Heart left ventricle (tissue), 13 donors: ENCODE data around the gene RGMA.

ENCODE experiments used
- POLR2A ChIP-seq, 2 donors: fragments of 450-650 bp; IDR thresholded peaks; one replicate each; pipeline ENCODE4 v1.6.1; 2017; ENCODE audit warnings: antibody characterized with exemption in 2 of 2, mild to moderate bottlenecking in 2 of 2, moderate library complexity in 2 of 2
- TF ChIP-seq, protein P1 (sequence below), 12 donors: fragments of 200-600 bp; sonication (generic) in 4 of 12; IDR thresholded peaks; one replicate each; pipeline versions ENCODE4 v1.5.0 to v1.8.0; 2018 to 2022; ENCODE audit warnings: antibody characterized with exemption in 12 of 12, mild to moderate bottlenecking in 5 of 12
- donor health status: ischemic (EF 13 %, LVEDD 7.1; RV severe dilation, severe dysfunction).
- donor health status: DM: no; HTN: yes; CAD: no.
- donor health status: DM: no; HTN: no; CAD: no.
- donor health status: ischemic (EF 25% LVEDD 6.9; RV normal size, moderate dysfunction).
- donor health status: ischemic (EF 25% LVEDD 5.7; RV mildly dilated, moderate dysfunction).
- donor health status: ischemic (EF 35%, LVEDD 5.7; RV mildly dilated, moderate dysfunction).
- donor health status: nonischemic (EF 11% LVEDD 7.7; RV severe dilation, severe dysfunction).
- donor health status: DM: yes; HTN: yes; CAD: no.
- donor health status: PGD.
- donor health status: ischemic (EF 29% LVEDD 5.4; RV normal size, mild dysfunction).
- donor health status: nonischemic (EF 23%, LVEDD 6.1; RV moderate dilation, normal function).

DNA sequence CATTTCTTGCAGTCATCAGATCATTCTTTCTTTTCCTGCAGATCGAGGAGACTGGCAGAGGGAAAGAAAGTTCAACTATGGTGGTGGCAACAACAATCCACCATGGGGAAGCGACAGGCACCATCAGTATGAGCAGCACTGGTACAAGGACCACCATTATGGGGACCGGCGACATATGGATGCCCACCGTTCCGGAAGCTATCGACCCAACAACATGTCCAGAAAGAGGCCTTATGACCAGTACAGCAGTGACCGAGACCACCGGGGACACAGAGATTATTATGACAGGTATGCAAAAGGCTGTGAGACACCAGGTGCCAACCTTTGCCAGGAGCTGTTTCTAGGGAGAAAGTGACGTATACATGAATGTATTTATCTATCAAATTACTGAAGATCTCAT is 69.0 kb downstream of the RGMA start:
- TF ChIP-seq, protein P1, sequence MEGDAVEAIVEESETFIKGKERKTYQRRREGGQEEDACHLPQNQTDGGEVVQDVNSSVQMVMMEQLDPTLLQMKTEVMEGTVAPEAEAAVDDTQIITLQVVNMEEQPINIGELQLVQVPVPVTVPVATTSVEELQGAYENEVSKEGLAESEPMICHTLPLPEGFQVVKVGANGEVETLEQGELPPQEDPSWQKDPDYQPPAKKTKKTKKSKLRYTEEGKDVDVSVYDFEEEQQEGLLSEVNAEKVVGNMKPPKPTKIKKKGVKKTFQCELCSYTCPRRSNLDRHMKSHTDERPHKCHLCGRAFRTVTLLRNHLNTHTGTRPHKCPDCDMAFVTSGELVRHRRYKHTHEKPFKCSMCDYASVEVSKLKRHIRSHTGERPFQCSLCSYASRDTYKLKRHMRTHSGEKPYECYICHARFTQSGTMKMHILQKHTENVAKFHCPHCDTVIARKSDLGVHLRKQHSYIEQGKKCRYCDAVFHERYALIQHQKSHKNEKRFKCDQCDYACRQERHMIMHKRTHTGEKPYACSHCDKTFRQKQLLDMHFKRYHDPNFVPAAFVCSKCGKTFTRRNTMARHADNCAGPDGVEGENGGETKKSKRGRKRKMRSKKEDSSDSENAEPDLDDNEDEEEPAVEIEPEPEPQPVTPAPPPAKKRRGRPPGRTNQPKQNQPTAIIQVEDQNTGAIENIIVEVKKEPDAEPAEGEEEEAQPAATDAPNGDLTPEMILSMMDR (IDR thresholded peaks at IDR 0.05) = no peak
- no peak for TF ChIP-seq POLR2A (IDR thresholded peaks at IDR 0.05)
